Suprapubic skin (tissue), 4 donors: ENCODE results near the gene TRIM63. TPM values are rescaled to one million over a fixed set of nuclear protein-coding genes. Genes with fewer than 3 reads are reported as not detected.

Source experiments
- DNase-seq, 2 donors: peaks; one replicate each; pipeline ENCODE4 v3.0.0-alpha.2; 2019; ENCODE audit warnings: low spot score in 2 of 2
- H3K27ac ChIP-seq: fragments of 200-600 bp; sonication (generic); one replicate; pipeline ENCODE4 v1.5.1; 2019
- H3K27me3 ChIP-seq: fragments of 200-600 bp; sonication (generic); one replicate; pipeline ENCODE4 v1.5.1; 2019
- H3K36me3 ChIP-seq: fragments of 200-600 bp; sonication (generic); one replicate; pipeline ENCODE4 v1.5.1; 2019
- H3K4me1 ChIP-seq: fragments of 200-600 bp; sonication (generic); one replicate; pipeline ENCODE4 v1.5.1; 2019
- H3K4me3 ChIP-seq: fragments of 200-600 bp; sonication (generic); one replicate; pipeline ENCODE4 v1.5.1; 2019; ENCODE audit warnings: mild to moderate bottlenecking
- H3K9me3 ChIP-seq: fragments of 200-600 bp; sonication (generic); one replicate; pipeline ENCODE4 v1.5.1; 2019
- EP300 ChIP-seq: sonication (generic); formaldehyde crosslinking; IDR thresholded peaks from one replicate; pipeline ENCODE4 v1.6.1; 2017; ENCODE audit warnings: antibody characterized with exemption
- POLR2A ChIP-seq, 2 donors: fragments of 450-650 bp; IDR thresholded peaks; one replicate each; pipeline ENCODE4 v1.6.1; 2017; ENCODE audit warnings: antibody characterized with exemption in 2 of 2, mild to moderate bottlenecking in 2 of 2, moderate library complexity in 2 of 2
- POLR2AphosphoS5 ChIP-seq, 3 donors: sonication (generic); formaldehyde crosslinking; IDR thresholded peaks; one replicate each; pipeline ENCODE4 v1.6.1; 2017; ENCODE audit warnings: antibody characterized with exemption in 3 of 3
- WGBS: methylation state at CpG from one replicate; pipeline ENCODE4 v1.1.5; 2018; 5-methylcytosine and 5-hydroxymethylcytosine counted together
- total RNA-seq, 4 donors: library from RNA; depleted of rRNA; stranded (reverse); fragments of >200 nt; gene quantifications; one replicate each; pipeline ENCODE4 v1.1.0, GENCODE V29; 2016
- TF ChIP-seq, protein P1 (sequence below), 2 donors: fragments of 200-600 bp in 1 of 2; fragments of 450-650 bp in 1 of 2; sonication (generic) in 1 of 2; IDR thresholded peaks; one replicate each; pipeline ENCODE4 v1.5.1; 2016 to 2019; ENCODE audit warnings: antibody characterized with exemption in 2 of 2, mild to moderate bottlenecking in 1 of 2, moderate library complexity in 1 of 2

Gene TRIM63
- total RNA-seq, 4 donors from 2014 or later = 0.42 to 2.4 (median 1.5) TPM

DNA sequence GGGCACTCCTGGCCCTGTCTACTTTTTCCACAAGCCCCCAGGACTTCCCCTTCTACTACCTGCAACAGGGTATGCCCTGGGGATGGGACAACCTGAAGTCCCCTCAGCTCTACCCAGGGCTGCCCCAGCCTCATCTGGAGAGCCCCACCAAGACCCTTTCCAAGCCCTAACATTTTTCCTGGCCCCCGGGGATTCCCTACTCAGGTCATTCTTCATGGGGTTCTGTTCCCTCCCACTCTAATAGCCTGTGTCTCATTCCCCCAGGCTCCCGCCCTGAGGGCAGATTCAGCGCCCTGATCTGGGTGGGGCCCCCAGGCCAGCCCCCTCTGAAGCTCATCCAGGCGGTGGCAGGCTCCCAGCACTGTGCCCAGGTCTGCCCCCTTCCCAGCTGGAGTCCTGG is 36.2 kb downstream of the TRIM63 start:
- Histone ChIP-seq H3K9me3 (no peaks in the 10 kb centered on the region), H3K4me1 (peaks cover 12% of the 10 kb centered on the region), H3K27me3 (no peaks in the 10 kb centered on the region), H3K36me3 (no peaks in the 10 kb centered on the region), H3K27ac (no peak overlapping the region), H3K4me3 (no peak overlapping the region)
- DNase-seq = no peak
- 79% methylated on average over 4 of the region's 4 CpGs for WGBS
- TF ChIP-seq POLR2AphosphoS5 (IDR thresholded peaks at IDR 0.05) (no peak), EP300 (no peak), POLR2A (IDR thresholded peaks at IDR 0.05) (no peak)
- TF ChIP-seq, protein P1, sequence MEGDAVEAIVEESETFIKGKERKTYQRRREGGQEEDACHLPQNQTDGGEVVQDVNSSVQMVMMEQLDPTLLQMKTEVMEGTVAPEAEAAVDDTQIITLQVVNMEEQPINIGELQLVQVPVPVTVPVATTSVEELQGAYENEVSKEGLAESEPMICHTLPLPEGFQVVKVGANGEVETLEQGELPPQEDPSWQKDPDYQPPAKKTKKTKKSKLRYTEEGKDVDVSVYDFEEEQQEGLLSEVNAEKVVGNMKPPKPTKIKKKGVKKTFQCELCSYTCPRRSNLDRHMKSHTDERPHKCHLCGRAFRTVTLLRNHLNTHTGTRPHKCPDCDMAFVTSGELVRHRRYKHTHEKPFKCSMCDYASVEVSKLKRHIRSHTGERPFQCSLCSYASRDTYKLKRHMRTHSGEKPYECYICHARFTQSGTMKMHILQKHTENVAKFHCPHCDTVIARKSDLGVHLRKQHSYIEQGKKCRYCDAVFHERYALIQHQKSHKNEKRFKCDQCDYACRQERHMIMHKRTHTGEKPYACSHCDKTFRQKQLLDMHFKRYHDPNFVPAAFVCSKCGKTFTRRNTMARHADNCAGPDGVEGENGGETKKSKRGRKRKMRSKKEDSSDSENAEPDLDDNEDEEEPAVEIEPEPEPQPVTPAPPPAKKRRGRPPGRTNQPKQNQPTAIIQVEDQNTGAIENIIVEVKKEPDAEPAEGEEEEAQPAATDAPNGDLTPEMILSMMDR (IDR thresholded peaks at IDR 0.05) = no peak

DNA sequence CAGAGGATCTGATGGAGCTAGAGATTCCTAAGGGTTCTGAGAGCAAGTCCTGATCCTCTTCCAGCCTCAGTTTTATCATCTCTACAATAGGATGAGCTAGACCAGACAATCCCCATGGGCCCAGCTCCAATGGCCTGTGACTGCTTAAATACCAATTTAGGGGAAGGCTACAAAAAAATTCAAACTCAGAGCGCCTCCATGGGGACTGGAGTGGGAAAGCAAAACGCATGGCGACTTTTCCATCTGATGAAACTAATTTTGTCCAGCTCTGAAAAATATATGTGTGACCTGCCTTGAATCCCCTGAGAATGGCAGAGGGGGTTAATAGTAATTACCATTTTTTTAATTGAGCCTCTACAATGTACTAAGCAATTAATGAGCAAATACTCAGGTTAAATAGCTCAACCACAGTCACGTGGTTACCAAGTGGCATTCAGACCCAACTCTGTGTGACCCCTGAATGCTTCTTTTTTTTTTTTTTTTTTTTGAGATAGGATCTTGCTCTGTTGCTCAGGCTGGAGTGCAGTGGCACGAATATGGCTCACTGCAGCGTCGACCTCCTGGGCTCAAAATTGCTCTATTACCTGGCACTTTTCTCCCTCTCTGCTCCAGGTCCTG is 37.5 kb downstream of the TRIM63 start:
- no peaks in the 10 kb centered on the region for H3K9me3 ChIP-seq
- WGBS = 88% methylated on average over 7 of the region's 7 CpGs
- TF ChIP-seq POLR2A (IDR thresholded peaks at IDR 0.05) = no peak
- TF ChIP-seq POLR2AphosphoS5 (IDR thresholded peaks at IDR 0.05) = no peak
- TF ChIP-seq, protein P1 (IDR thresholded peaks at IDR 0.05) = no peak
- no peak for TF ChIP-seq EP300

DNA sequence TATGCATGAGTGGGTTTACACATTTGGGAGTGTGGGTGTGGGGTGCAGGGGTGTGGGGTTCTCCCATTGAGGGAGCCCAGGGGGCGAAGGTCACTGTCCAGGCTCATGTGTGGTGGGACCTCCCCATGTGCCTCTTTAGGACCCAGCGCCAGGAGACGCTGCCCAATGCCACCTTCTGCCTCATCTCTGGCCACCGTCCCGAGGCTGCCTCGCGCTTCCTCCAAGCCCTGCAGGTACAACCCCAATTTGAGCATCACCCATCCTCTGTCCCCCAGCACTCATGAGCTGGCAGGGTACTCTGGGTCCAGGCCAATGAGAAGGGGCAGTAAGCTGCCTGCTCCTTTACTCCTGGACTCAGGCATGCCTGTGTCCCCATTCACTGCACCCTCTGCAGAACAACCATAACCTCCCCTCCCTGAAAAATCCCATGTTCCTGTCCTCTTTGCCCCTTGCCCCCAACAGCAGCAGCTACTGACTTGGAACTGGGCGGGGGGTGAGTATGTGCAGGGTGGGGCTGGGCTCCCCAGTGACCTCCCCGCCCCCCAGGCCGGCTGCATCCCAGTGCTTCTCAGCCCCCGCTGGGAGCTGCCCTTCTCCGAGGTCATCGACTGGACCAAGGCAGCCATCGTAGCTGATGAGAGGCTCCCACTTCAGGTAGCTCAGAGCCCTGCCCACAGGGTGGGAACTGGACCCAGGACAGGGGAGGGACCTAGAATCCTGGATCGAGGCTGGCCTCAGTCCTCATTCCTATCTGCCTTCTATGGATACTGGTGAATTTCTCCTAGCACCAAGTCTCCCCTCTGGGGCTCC is 38.2 kb downstream of the TRIM63 start:
- Histone ChIP-seq H3K4me1 (no peaks in the 10 kb centered on the region), H3K9me3 (no peaks in the 10 kb centered on the region), H3K36me3 (no peaks in the 10 kb centered on the region), H3K4me3 (no peak overlapping the region), H3K27ac (no peak overlapping the region), H3K27me3 (no peaks in the 10 kb centered on the region)
- TF ChIP-seq EP300 = no peak
- TF ChIP-seq POLR2A (IDR thresholded peaks at IDR 0.05) = no peak
- no peak for TF ChIP-seq POLR2AphosphoS5 (IDR thresholded peaks at IDR 0.05)
- TF ChIP-seq, protein P1 (IDR thresholded peaks at IDR 0.05) = no peak
- DNase-seq = no peak
- 87% methylated on average over 14 of the region's 15 CpGs for WGBS

More for the DNA sequence above, 37.5 kb downstream of the TRIM63 start:
- Histone ChIP-seq H3K4me3 (no peak overlapping the region), H3K27ac (no peak overlapping the region), H3K27me3 (no peaks in the 10 kb centered on the region), H3K36me3 (no peaks in the 10 kb centered on the region), H3K4me1 (peaks cover 5% of the 10 kb centered on the region)
- no peak for DNase-seq

DNA sequence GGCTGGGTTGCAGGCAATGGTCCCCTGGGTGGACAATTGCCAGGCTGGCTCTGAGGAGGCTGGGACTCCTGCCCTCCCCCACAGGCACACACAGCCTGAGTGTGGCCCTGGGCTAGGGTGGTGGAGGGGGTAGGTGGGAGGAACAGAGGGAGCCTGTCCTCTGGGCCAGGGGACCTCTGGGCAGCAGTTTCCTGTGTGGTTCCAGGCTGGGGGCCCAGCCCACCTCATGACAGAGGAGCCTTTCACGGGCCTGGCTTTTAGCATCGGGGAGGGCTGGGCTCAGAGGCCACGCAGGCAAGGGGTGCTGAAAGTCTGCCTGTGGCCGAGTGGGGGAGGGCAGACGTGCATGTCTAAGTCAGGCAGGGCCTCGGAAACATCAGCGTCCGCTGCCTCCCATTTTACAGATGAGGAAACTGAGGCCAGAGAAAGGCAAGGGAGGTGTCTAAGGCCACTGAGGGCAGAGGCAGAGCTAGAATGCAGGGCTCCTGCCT is 38.9 kb downstream of the TRIM63 start:
- no peak for DNase-seq
- H3K27ac ChIP-seq = no peak overlapping the region
- H3K4me1 ChIP-seq = no peaks in the 10 kb centered on the region
- no peak overlapping the region for H3K4me3 ChIP-seq
- TF ChIP-seq, protein P1 (IDR thresholded peaks at IDR 0.05) = no peak
- no peak for TF ChIP-seq EP300
- TF ChIP-seq POLR2A (IDR thresholded peaks at IDR 0.05) = no peak
- no peak for TF ChIP-seq POLR2AphosphoS5 (IDR thresholded peaks at IDR 0.05)
- H3K27me3 ChIP-seq = no peaks in the 10 kb centered on the region
- WGBS = 84% methylated on average over 8 of the region's 8 CpGs
- H3K36me3 ChIP-seq = no peaks in the 10 kb centered on the region
- H3K9me3 ChIP-seq = no peaks in the 10 kb centered on the region
